Spleen (tissue), 7 donors: Measurements from ENCODE around the gene RAPGEF4.

Source experiments
- POLR2A ChIP-seq, 3 donors: fragments of 450-650 bp; IDR thresholded peaks; one replicate each; pipeline ENCODE4 v1.5.1; 2017; ENCODE audit warnings: antibody characterized with exemption in 3 of 3, mild to moderate bottlenecking in 1 of 3
- POLR2AphosphoS5 ChIP-seq, 3 donors: sonication (generic); formaldehyde crosslinking; IDR thresholded peaks; one replicate each; pipeline ENCODE4 v1.5.1; 2017; ENCODE audit warnings: antibody characterized with exemption in 3 of 3
- TF ChIP-seq, protein P1 (sequence below), 11 experiments: fragments of 200-600 bp in 7 of 11; fragments of 450-650 bp in 4 of 11; sonication (generic) in 4 of 11; IDR thresholded peaks in 8 of 11; conservative IDR thresholded peaks in 3 of 11; 1 replicate in 7 of 11; 2 replicates in 4 of 11; pipeline versions ENCODE4 v1.4.0 to v1.8.0; 2016 to 2021; ENCODE audit warnings: antibody characterized with exemption in 11 of 11, inconsistent platforms in 4 of 11, mild to moderate bottlenecking in 1 of 11
- donor health status: DM: no; HTN: no; CAD: no; lungs with moderate emphysema.
- donor health status: DM: no; HTN: no; CAD: no.
- donor health status: DM: no; HTN: no; CAD: no.

DNA sequence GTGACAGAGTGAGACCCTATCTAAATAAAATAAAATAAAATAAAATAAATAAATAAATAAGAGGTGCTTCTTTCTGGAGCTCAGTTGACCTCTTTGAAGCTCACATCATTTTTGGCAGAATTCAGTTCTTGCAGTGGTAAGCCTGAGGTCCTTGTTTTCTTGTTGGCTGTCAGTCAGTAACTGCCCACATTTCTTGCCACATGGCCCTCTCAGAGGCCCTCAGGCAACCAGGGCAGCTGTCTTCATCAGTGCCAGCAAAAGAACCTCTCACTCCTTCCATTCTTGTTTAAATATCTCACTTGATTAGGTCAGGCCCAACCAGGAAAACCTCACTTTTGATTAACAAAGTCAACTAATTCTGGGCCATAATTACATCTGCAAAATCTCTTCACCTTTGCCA lies 53.2 kb downstream of the RAPGEF4 start:
- TF ChIP-seq POLR2A (IDR thresholded peaks at IDR 0.05), result no peak
- TF ChIP-seq, protein P1, sequence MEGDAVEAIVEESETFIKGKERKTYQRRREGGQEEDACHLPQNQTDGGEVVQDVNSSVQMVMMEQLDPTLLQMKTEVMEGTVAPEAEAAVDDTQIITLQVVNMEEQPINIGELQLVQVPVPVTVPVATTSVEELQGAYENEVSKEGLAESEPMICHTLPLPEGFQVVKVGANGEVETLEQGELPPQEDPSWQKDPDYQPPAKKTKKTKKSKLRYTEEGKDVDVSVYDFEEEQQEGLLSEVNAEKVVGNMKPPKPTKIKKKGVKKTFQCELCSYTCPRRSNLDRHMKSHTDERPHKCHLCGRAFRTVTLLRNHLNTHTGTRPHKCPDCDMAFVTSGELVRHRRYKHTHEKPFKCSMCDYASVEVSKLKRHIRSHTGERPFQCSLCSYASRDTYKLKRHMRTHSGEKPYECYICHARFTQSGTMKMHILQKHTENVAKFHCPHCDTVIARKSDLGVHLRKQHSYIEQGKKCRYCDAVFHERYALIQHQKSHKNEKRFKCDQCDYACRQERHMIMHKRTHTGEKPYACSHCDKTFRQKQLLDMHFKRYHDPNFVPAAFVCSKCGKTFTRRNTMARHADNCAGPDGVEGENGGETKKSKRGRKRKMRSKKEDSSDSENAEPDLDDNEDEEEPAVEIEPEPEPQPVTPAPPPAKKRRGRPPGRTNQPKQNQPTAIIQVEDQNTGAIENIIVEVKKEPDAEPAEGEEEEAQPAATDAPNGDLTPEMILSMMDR (IDR thresholded peaks at IDR 0.05 in 8 of 11, conservative IDR thresholded peaks at IDR 0.05 in 3 of 11), result no peak
- no peak for TF ChIP-seq POLR2AphosphoS5 (IDR thresholded peaks at IDR 0.05)
